Heart left ventricle (tissue), 16 donors: ENCODE data around the gene CCDC137. TPM values are rescaled to one million over a fixed set of nuclear protein-coding genes. Genes with fewer than 3 reads are reported as not detected.
A peak's percentile ranks its signal among the peaks of the same experiment; 100 is the strongest.

Experiments
- ATAC-seq, 4 donors: fragments of 200-7000 bp; cut with Tn5 transposase; one replicate each; pipeline ENCODE4 v1.9.1; 2020 to 2022; ENCODE audit warnings: moderate library complexity in 4 of 4, mild to moderate bottlenecking in 3 of 4, moderate number of reproducible peaks in 1 of 4
- DNase-seq, 5 donors: peaks; one replicate each; pipeline ENCODE4 v3.0.0-alpha.2; 2020
- H3K27ac ChIP-seq, 12 donors: fragments of 200-600 bp; sonication (generic) in 4 of 12; one replicate each; pipeline versions ENCODE4 v1.5.0 to v1.8.0; 2016 to 2022; ENCODE audit warnings: mild to moderate bottlenecking in 2 of 12
- H3K27me3 ChIP-seq, 9 donors: fragments of 200-600 bp; sonication (generic) in 2 of 9; one replicate each; pipeline versions ENCODE4 v1.5.1 to v1.8.0; 2016 to 2022; ENCODE audit warnings: mild to moderate bottlenecking in 3 of 9
- H3K36me3 ChIP-seq, 9 donors: fragments of 200-600 bp; sonication (generic) in 2 of 9; one replicate each; pipeline versions ENCODE4 v1.5.0 to v1.8.0; 2018 to 2022; ENCODE audit warnings: mild to moderate bottlenecking in 2 of 9
- H3K4me1 ChIP-seq, 12 donors: fragments of 200-600 bp; sonication (generic) in 4 of 12; one replicate each; pipeline versions ENCODE4 v1.5.0 to v1.8.0; 2016 to 2022; ENCODE audit warnings: mild to moderate bottlenecking in 3 of 12
- H3K4me3 ChIP-seq, 12 donors: fragments of 200-600 bp; sonication (generic) in 4 of 12; one replicate each; pipeline versions ENCODE4 v1.5.0 to v1.8.0; 2017 to 2022; ENCODE audit warnings: mild to moderate bottlenecking in 9 of 12, moderate library complexity in 4 of 12
- H3K9me3 ChIP-seq, 12 donors: fragments of 200-600 bp; sonication (generic) in 4 of 12; one replicate each; pipeline versions ENCODE4 v1.5.0 to v1.8.0; 2016 to 2022; ENCODE audit warnings: mild to moderate bottlenecking in 1 of 12
- CTCF ChIP-seq, 12 donors: fragments of 200-600 bp; sonication (generic) in 4 of 12; IDR thresholded peaks; one replicate each; pipeline versions ENCODE4 v1.5.0 to v1.8.0; 2018 to 2022; ENCODE audit warnings: antibody characterized with exemption in 12 of 12, mild to moderate bottlenecking in 5 of 12
- POLR2A ChIP-seq, 2 donors: fragments of 450-650 bp; IDR thresholded peaks; one replicate each; pipeline ENCODE4 v1.6.1; 2017; ENCODE audit warnings: antibody characterized with exemption in 2 of 2, mild to moderate bottlenecking in 2 of 2, moderate library complexity in 2 of 2
- WGBS, 4 donors: extraction: QIAGEN DNeasy Blood & Tissue Kit in 2 of 4; methylation state at CpG; one replicate each; pipeline versions ENCODE4 v1.1.5 to v1.1.7; 2013 to 2018; 5-methylcytosine and 5-hydroxymethylcytosine counted together
- intact Hi-C, 10 donors: fragments of 100-400 bp; cut with DNase I; formaldehyde crosslinking; loops; one replicate each; pipeline versions ENCODE4 v1.11.1 to v1.14.2; 2022
- polyA plus RNA-seq, 2 donors: library from polyadenylated mRNA; stranded (reverse); fragments of 200-250 nt; gene quantifications; one replicate each; pipeline ENCODE4 v1.2.3, GENCODE V29; 2013
- total RNA-seq, 9 donors: library from RNA; depleted of rRNA in 2 of 9; stranded (reverse); fragments of >200 nt in 2 of 9; fragmentation: NEBNext Ultra II Directional in 3 of 9; extraction: Animal tissue kit (Norgen Biotek cat#: 25700) in 3 of 9; gene quantifications; one replicate each; pipeline versions ENCODE4 v1.1.0 to v1.2.4, GENCODE V29; 2016 to 2023
- donor health status: ischemic (EF 13 %, LVEDD 7.1; RV severe dilation, severe dysfunction).
- donor health status: healthy with polysubstance abuse.
- donor health status: DM: no; HTN: yes; CAD: no.
- donor health status: DM: no; HTN: no; CAD: no.
- donor health status: ischemic (EF 25% LVEDD 6.9; RV normal size, moderate dysfunction).
- donor health status: ischemic (EF 25% LVEDD 5.7; RV mildly dilated, moderate dysfunction).
- donor health status: healthy.
- donor health status: DM: yes; HTN: yes; CAD: no.
- donor health status: ischemic (EF 35%, LVEDD 5.7; RV mildly dilated, moderate dysfunction).
- donor health status: nonischemic (EF 11% LVEDD 7.7; RV severe dilation, severe dysfunction).
- donor health status: DM: yes; HTN: yes; CAD: no.
- donor health status: PGD.
- donor health status: ischemic (EF 29% LVEDD 5.4; RV normal size, mild dysfunction).
- donor health status: nonischemic (EF 23%, LVEDD 6.1; RV moderate dilation, normal function).

CCDC137 gene
- total and polyA plus RNA-seq, 11 donors, result 3.5 to 20.0 (median 7.8) TPM

- no peaks in the 10 kb centered on the region for H3K27me3 ChIP-seq
- ATAC-seq (no peak), DNase-seq (no peak)
- H3K9me3 ChIP-seq, result no peaks in the 10 kb centered on the region
- intact Hi-C loops, result loop anchor here in 1 of 10 donors (2.0 kb wide), 1 partner anchor 27 kb away; the partner anchor contains the start of genes NPLOC4 and TSPAN10
- no peak overlapping the region for H3K4me3 ChIP-seq
- H3K27ac ChIP-seq, result no peak overlapping the region
- WGBS, 4 donors, result 76 to 88% (median 81%) methylated on average over 7 of the region's 7 CpGs
- peaks cover 0 to 29% (median 16%) of the 10 kb centered on the region in 12 donors for H3K4me1 ChIP-seq
- peaks cover 0 to 18% (median 6%) of the 10 kb centered on the region in 9 donors for H3K36me3 ChIP-seq
- TF ChIP-seq POLR2A (IDR thresholded peaks at IDR 0.05) (no peak), CTCF (IDR thresholded peaks at IDR 0.05) (no peak)
Measured at GRCh38 chr17:81664051-81664470, 2.5 kb upstream of the CCDC137 start.

- H3K27ac ChIP-seq, result peak overlapping the region in 11 of 12 donors; percentile 78 to 95 (median 88)
- peak in 1 of 5 donors; percentile 43 for DNase-seq
Measured at GRCh38 chr17:81665205-81666091, 1.1 kb upstream of the CCDC137 start.

GRCh38 chr17:81666092-81666341, 520 bp upstream of the CCDC137 start:
- Histone ChIP-seq H3K27ac (peak overlapping the region; percentile 62 to 95 (median 88)), H3K4me1 (peaks cover 0 to 29% (median 16%) of the 10 kb centered on the region in 12 donors), H3K9me3 (no peaks in the 10 kb centered on the region), H3K36me3 (peaks cover 0 to 36% (median 20%) of the 10 kb centered on the region in 9 donors), H3K27me3 (no peaks in the 10 kb centered on the region), H3K4me3 (peak overlapping the region; percentile 77 to 100 (median 94))
- no peak for TF ChIP-seq POLR2A (IDR thresholded peaks at IDR 0.05)
- TF ChIP-seq CTCF (IDR thresholded peaks at IDR 0.05), result no peak
- intact Hi-C loops, result loop anchor here in 3 of 10 donors (2.0 kb wide), 2 partner anchors 17 to 29 kb away; partner anchors contain the start of genes NPLOC4 (in 2 of the 3), TSPAN10 (in 2 of the 3) and ARL16 (in 1 of the 3)
- 0 to 1% (median 1%) methylated on average over 12 to 16 of the region's 16 CpGs for WGBS, 4 donors
- DNase-seq (no peak), ATAC-seq (peak in 3 of 4 donors; percentile 1 to 28 (median 23))

More at GRCh38 chr17:81665205-81666091, 1.1 kb upstream of the CCDC137 start:
- H3K4me1 ChIP-seq, result peaks cover 0 to 29% (median 16%) of the 10 kb centered on the region in 12 donors
- peak in 2 of 4 donors; percentile 3 to 25 for ATAC-seq
- WGBS, 4 donors, result 46 to 67% (median 61%) methylated on average over 14 to 30 of the region's 30 CpGs
- no peaks in the 10 kb centered on the region for H3K9me3 ChIP-seq
- H3K36me3 ChIP-seq, result peaks cover 0 to 31% (median 14%) of the 10 kb centered on the region in 9 donors
- H3K27me3 ChIP-seq, result no peaks in the 10 kb centered on the region
- peak overlapping the region; percentile 77 to 100 (median 94) for H3K4me3 ChIP-seq
- intact Hi-C loops, result loop anchor here in 4 of 10 donors (2.0 kb wide), 2 partner anchors 17 to 29 kb away; partner anchors contain the start of genes NPLOC4 (in 3 of the 4), TSPAN10 (in 3 of the 4) and ARL16 (in 1 of the 4)
- TF ChIP-seq CTCF (IDR thresholded peaks at IDR 0.05), result no peak
- TF ChIP-seq POLR2A (IDR thresholded peaks at IDR 0.05), result no peak

- TF ChIP-seq POLR2A (IDR thresholded peaks at IDR 0.05), result no peak
- TF ChIP-seq CTCF (IDR thresholded peaks at IDR 0.05), result no peak
- Histone ChIP-seq H3K4me3 (peak overlapping the region in 6 of 12 donors; percentile 77 to 100 (median 90)), H3K4me1 (peaks cover 0 to 29% (median 16%) of the 10 kb centered on the region in 12 donors), H3K9me3 (no peaks in the 10 kb centered on the region), H3K36me3 (peaks cover 0 to 54% (median 37%) of the 10 kb centered on the region in 9 donors), H3K27me3 (no peaks in the 10 kb centered on the region), H3K27ac (no peak overlapping the region)
- 88 to 89% (median 88%) methylated on average over 18 of the region's 18 CpGs for WGBS, 4 donors
- no peak for ATAC-seq
- DNase-seq, result no peak
- intact Hi-C loops, result loop anchor here in 3 of 10 donors (2.0 kb wide), 2 partner anchors 15 to 31 kb away; partner anchors contain the start of genes NPLOC4 (in 2 of the 3), TSPAN10 (in 2 of the 3) and ARL16 (in 1 of the 3)
Measured at GRCh38 chr17:81667754-81668153, 1.2 kb downstream of the CCDC137 start.
